ENCODE measurements around the gene EIF1AY.
"Not testable (repeated sequence)": the region's sequence is repeated elsewhere in the genome, so short reads cannot be mapped to it uniquely, and the experiment has no call there.

EIF1AY gene

GRCh38 chrY:20575531-20576121 is at the start of gene EIF1AY:
Gene EIF1AY, plus strand, starts transcription at chrY:20575776. Its CDS starts 96 bp downstream, at chrY:20575872.
- peak in 1 of 2 donors; percentile 71 for DNase-seq (ENCODE audit: extremely low read depth in 1 of 2, low read depth in 1 of 2)

- DNase-seq (ENCODE audit: extremely low read depth in 1 of 2, low read depth in 1 of 2), result no peak
Observed at GRCh38 chrY:20528435-20528834, 47.1 kb upstream of the EIF1AY start.

- no peak for DNase-seq (ENCODE audit: extremely low read depth in 1 of 2, low read depth in 1 of 2)
Observed at GRCh38 chrY:20538186-20538585, 37.4 kb upstream of the EIF1AY start.

- DNase-seq (ENCODE audit: extremely low read depth in 1 of 2, low read depth in 1 of 2), result no peak
Observed at GRCh38 chrY:20538933-20539332, 36.6 kb upstream of the EIF1AY start.

GRCh38 chrY:20544451-20544960 is 31.1 kb upstream of the EIF1AY start:
- no peak for DNase-seq (ENCODE audit: extremely low read depth in 1 of 2, low read depth in 1 of 2)

GRCh38 chrY:20546071-20546470 is 29.5 kb upstream of the EIF1AY start:
- no peak for DNase-seq (ENCODE audit: extremely low read depth in 1 of 2, low read depth in 1 of 2)

- DNase-seq (ENCODE audit: extremely low read depth in 1 of 2, low read depth in 1 of 2), result no peak
Observed at GRCh38 chrY:20549289-20549688, 26.3 kb upstream of the EIF1AY start.

- no peak for DNase-seq (ENCODE audit: extremely low read depth in 1 of 2, low read depth in 1 of 2)
Observed at GRCh38 chrY:20551840-20552239, 23.7 kb upstream of the EIF1AY start.

GRCh38 chrY:20552764-20553323 is 22.7 kb upstream of the EIF1AY start:
- DNase-seq (ENCODE audit: extremely low read depth in 1 of 2, low read depth in 1 of 2), result not testable (repeated sequence)

GRCh38 chrY:20555820-20556219 is 19.8 kb upstream of the EIF1AY start:
- DNase-seq (ENCODE audit: extremely low read depth in 1 of 2, low read depth in 1 of 2), result no peak

- no peak for DNase-seq (ENCODE audit: extremely low read depth in 1 of 2, low read depth in 1 of 2)
Observed at GRCh38 chrY:20558677-20559076, 16.9 kb upstream of the EIF1AY start.

GRCh38 chrY:20559873-20560512 is 15.6 kb upstream of the EIF1AY start:
- no peak for DNase-seq (ENCODE audit: extremely low read depth in 1 of 2, low read depth in 1 of 2)

GRCh38 chrY:20571306-20571705 is 4.3 kb upstream of the EIF1AY start:
- no peak for DNase-seq (ENCODE audit: extremely low read depth in 1 of 2, low read depth in 1 of 2)

GRCh38 chrY:20576506-20576905 is 930 bp downstream of the EIF1AY start:
- DNase-seq (ENCODE audit: extremely low read depth in 1 of 2, low read depth in 1 of 2), result no peak

- DNase-seq (ENCODE audit: extremely low read depth in 1 of 2, low read depth in 1 of 2), result no peak
Observed at GRCh38 chrY:20578206-20578605, 2.6 kb downstream of the EIF1AY start.

- DNase-seq (ENCODE audit: extremely low read depth in 1 of 2, low read depth in 1 of 2), result no peak
Observed at GRCh38 chrY:20581687-20582086, 6.1 kb downstream of the EIF1AY start.

- no peak for DNase-seq (ENCODE audit: extremely low read depth in 1 of 2, low read depth in 1 of 2)
Observed at GRCh38 chrY:20586161-20586560, 10.6 kb downstream of the EIF1AY start.
